OCI-LY3 (cell line): ENCODE measurements around the gene CUL7.

Source experiments
- CTCF ChIP-seq: fragments of 200-600, 300-600 bp; sonication (generic); IDR thresholded peaks from 2 replicates; pipeline ENCODE4 v1.5.1; 2014; ENCODE audit warnings: antibody characterized with exemption, low read length, low read depth
- EZH2phosphoT487 ChIP-seq: fragments of 200-600 bp; shearing (Covaris generic); IDR thresholded peaks from 2 replicates; pipeline ENCODE4 v1.6.1; 2018; ENCODE audit warnings: antibody characterized with exemption, mixed run types, low read depth

- TF ChIP-seq CTCF (no peak), EZH2phosphoT487 (no peak)
These were observed 65.1 kb downstream of the CUL7 start for GRCh38 chr6:42988486-42989020.
